Left renal pelvis (tissue), 4 donors: ENCODE results near the gene CFI. TPM values are rescaled to one million over a fixed set of nuclear protein-coding genes. Genes with fewer than 3 reads are reported as not detected.

ENCODE experiments used
- DNase-seq, 4 donors: peaks; one replicate each; pipeline ENCODE4 v3.0.0-alpha.2; 2013; ENCODE audit warnings: low read depth in 4 of 4, low spot score in 3 of 4
- polyA plus RNA-seq, 4 donors: library from polyadenylated mRNA; unstranded; fragments of 120-200 nt; gene quantifications; one replicate each; pipeline ENCODE4 v1.2.1, GENCODE V29; 2013; ENCODE audit not compliant: insufficient read length in 4 of 4

The CFI gene
- polyA plus RNA-seq, 4 donors: 71.2 to 87.0 (median 80.1) TPM

- DNase-seq: no peak
Measured at GRCh38 chr4:109699553-109700225, 102.1 kb downstream of the CFI start.

- DNase-seq: no peak
Measured at GRCh38 chr4:109698656-109699055, 103.1 kb downstream of the CFI start.

- DNase-seq: no peak
Measured at GRCh38 chr4:109691411-109691920, 110.3 kb downstream of the CFI start.

Other genes with a start within 250 kb of the CFI start
- 10 to 100 TPM in 2 of 4 donors, 1 to 10 TPM in 2; 9.0 to 12.1 (median 9.8) TPM for gene MCUB, start 241.8 kb downstream of the CFI start, polyA plus RNA-seq
- gene CASP6, start 98.6 kb downstream of the CFI start, polyA plus RNA-seq: 10 to 100 TPM; 18.9 to 45.2 (median 39.5) TPM
- 10 to 100 TPM; 24.4 to 34.0 (median 32.1) TPM for gene PLA2G12A, start 71.9 kb downstream of the CFI start, polyA plus RNA-seq
- 10 to 100 TPM; 32.7 to 46.4 (median 42.9) TPM for gene GAR1, start 13.8 kb upstream of the CFI start, polyA plus RNA-seq
- under 1 TPM; 0.18 to 0.69 (median 0.45) TPM for gene RRH, start 26.0 kb upstream of the CFI start, polyA plus RNA-seq
- under 1 TPM; 0.05 to 0.79 (median 0.57) TPM for gene LRIT3, start 46.1 kb upstream of the CFI start, polyA plus RNA-seq
- 1 to 10 TPM in 3 of 4 donors, under 1 TPM in 1; 0.42 to 3.8 (median 3.8) TPM for gene EGF, start 110.9 kb upstream of the CFI start, polyA plus RNA-seq